Measurements from ENCODE around the gene OPCML. TPM values are rescaled to one million over a fixed set of nuclear protein-coding genes. Genes with fewer than 3 reads are reported as not detected.

OPCML gene
- total RNA-seq, 1 experiment from 2014 or later, result 0.94 TPM

DNA sequence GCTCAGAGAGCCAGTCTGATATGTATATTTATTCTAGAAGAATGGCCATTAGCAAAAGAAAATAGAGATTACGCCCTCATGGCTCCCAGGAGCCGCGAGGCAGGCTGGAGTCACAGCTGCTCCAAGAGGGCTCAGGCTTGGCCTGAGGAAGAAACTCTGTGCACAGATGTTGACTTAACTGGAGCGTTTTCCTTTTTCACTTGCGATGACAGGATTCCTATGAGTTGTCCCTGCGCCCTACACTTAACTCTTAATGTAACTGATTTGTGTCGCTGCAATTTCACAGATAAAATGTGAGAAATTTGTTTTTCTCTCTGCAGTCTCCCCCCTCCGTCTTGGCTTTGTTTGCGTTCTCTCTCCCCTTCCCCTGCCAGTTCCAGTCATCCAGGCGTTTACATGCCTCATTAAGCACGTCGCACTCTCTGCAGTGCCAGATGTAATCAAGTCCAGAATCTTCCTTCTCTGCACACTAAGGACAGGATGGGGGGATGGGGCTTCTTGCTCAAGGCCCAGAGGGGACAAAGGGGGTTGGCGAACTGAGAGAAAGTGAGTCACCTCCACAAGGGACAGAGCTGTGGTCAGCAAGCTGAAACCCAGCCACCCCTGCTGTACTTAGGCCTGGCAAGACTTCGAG, 1101.8 kb downstream of the OPCML start:
- no peak overlapping the region for H3K27ac ChIP-seq (ENCODE audit: insufficient read length, low read depth, low read length)

More for the DNA sequence above, 1101.8 kb downstream of the OPCML start:
- Histone ChIP-seq H3K4me1 (ENCODE audit: insufficient read depth, low read length) (no peaks in the 10 kb centered on the region; the same call in 1 of the 2 replicates), H2BK15ac (ENCODE audit: low read depth, low read length) (no peak overlapping the region), H2AFZ (ENCODE audit: low read length) (no peak overlapping the region), H2BK20ac (ENCODE audit: low read depth, low read length, poor library complexity, severe bottlenecking) (no peak overlapping the region), H2AK5ac (ENCODE audit: insufficient read length, low read length) (no peak overlapping the region), H4K8ac (replicated peaks; ENCODE audit: insufficient read length, low read depth, low read length) (no peak overlapping the region), H3K9me3 (ENCODE audit: control insufficient read depth, low read depth, low read length) (no peaks in the 10 kb centered on the region), H4K20me1 (ENCODE audit: control insufficient read depth, insufficient read depth, insufficient read length) (no peaks in the 10 kb centered on the region), H3K4ac (ENCODE audit: low read depth, low read length) (no peak overlapping the region), H3K79me1 (ENCODE audit: insufficient read depth, low read depth, low read length, poor library complexity, severe bottlenecking) (no peaks in the 10 kb centered on the region), H2BK120ac (ENCODE audit: low read depth, low read length, poor library complexity, severe bottlenecking) (no peak overlapping the region), H3K23ac (ENCODE audit: insufficient read length, low read depth, low read length) (no peak overlapping the region), H3T11ph (ENCODE audit: low read length) (no peak overlapping the region), H3K56ac (ENCODE audit: insufficient read length, low read depth, low read length) (no peak overlapping the region), H3K79me2 (ENCODE audit: insufficient read depth, low read length) (no peaks in the 10 kb centered on the region), H2BK5ac (ENCODE audit: insufficient read length, low read length) (no peak overlapping the region), H3K27me3 (ENCODE audit: insufficient read depth, low read length) (no peaks in the 10 kb centered on the region), H3K9ac (ENCODE audit: extremely low read depth, insufficient read length, low read length) (no peak overlapping the region), H3K4me2 (ENCODE audit: insufficient read depth, insufficient read length, low read length) (no peak overlapping the region), H3K14ac (ENCODE audit: insufficient read depth, low read length) (no peak overlapping the region), H4K91ac (ENCODE audit: insufficient read length, low read depth, low read length) (no peak overlapping the region), H3K18ac (ENCODE audit: insufficient read length, low read depth, low read length) (no peak overlapping the region), H3K23me2 (ENCODE audit: insufficient read length, low read depth, low read length, poor library complexity, severe bottlenecking) (no peaks in the 10 kb centered on the region), H2BK12ac (ENCODE audit: insufficient read length, low read depth, low read length) (no peak overlapping the region), H4K5ac (ENCODE audit: insufficient read length, low read depth, low read length) (no peak overlapping the region)
- TF ChIP-seq, protein P1, sequence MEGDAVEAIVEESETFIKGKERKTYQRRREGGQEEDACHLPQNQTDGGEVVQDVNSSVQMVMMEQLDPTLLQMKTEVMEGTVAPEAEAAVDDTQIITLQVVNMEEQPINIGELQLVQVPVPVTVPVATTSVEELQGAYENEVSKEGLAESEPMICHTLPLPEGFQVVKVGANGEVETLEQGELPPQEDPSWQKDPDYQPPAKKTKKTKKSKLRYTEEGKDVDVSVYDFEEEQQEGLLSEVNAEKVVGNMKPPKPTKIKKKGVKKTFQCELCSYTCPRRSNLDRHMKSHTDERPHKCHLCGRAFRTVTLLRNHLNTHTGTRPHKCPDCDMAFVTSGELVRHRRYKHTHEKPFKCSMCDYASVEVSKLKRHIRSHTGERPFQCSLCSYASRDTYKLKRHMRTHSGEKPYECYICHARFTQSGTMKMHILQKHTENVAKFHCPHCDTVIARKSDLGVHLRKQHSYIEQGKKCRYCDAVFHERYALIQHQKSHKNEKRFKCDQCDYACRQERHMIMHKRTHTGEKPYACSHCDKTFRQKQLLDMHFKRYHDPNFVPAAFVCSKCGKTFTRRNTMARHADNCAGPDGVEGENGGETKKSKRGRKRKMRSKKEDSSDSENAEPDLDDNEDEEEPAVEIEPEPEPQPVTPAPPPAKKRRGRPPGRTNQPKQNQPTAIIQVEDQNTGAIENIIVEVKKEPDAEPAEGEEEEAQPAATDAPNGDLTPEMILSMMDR (conservative IDR thresholded peaks at IDR 0.05), result no peak
- Mint-ChIP-seq H3K4me1 (peaks cover 23 to 24% of the 10 kb centered on the region in 2 experiments), H3K36me3 (ENCODE audit: insufficient read depth in 1 of 3, low read depth in 3 of 3) (no peaks in the 10 kb centered on the region), H3K27ac (no peak overlapping the region; a peak in 1 of 7 replicates), H3K27me3 (ENCODE audit: low read depth) (peaks cover 2% of the 10 kb centered on the region; the same call in 1 of the 2 replicates), H3K4me3 (no peak overlapping the region), H3K9me3 (no peaks in the 10 kb centered on the region)
- no peak for DNase-seq
- WGBS (ENCODE audit: extremely low coverage, insufficient read length, low lambda C conversion rate), result no CpG with 5 or more reads among the region's 14 CpGs

Measured in H9 (cell line).